Common myeloid progenitor, CD34-positive (primary cell): ENCODE results near the gene ENPP3.

Experiments used
- CTCF ChIA-PET: fragments of 350-600 bp; sonication (Branson Sonifier 250); formaldehyde crosslinking; loops from one replicate; lab custom pipeline; 2021; ENCODE audit warnings: antibody characterized with exemption; lab: Charles Lee
- POLR2A ChIA-PET: fragments of 350-600 bp; sonication (Branson Sonifier 250); formaldehyde crosslinking; loops from one replicate; lab custom pipeline; 2021; ENCODE audit warnings: antibody characterized with exemption; lab: Charles Lee
- DNase-seq, 3 donors: peaks; one replicate each; pipeline versions ENCODE4 v3.0.0 to v3.0.0-alpha.2; 2013
- H3K27ac ChIP-seq, 2 experiments: 1 replicate in 1 of 2; 2 replicates in 1 of 2; pipeline ENCODE4 v1.7.0; 2013; ENCODE audit warnings: inconsistent platforms in 2 of 2, low read length in 2 of 2, mild to moderate bottlenecking in 2 of 2, low read depth in 1 of 2, moderate library complexity in 1 of 2; ENCODE audit not compliant: severe bottlenecking in 2 of 2, insufficient read depth in 1 of 2, poor library complexity in 1 of 2
- H3K27me3 ChIP-seq, 5 experiments: replicated peaks in 2 of 5; 1 replicate in 3 of 5; 2 replicates in 2 of 5; pipeline versions ENCODE4 v1.6.1 to v1.7.0; 2013; ENCODE audit warnings: low read length in 4 of 5, mild to moderate bottlenecking in 2 of 5, moderate library complexity in 2 of 5, inconsistent platforms in 1 of 5; ENCODE audit not compliant: insufficient read depth in 5 of 5, control insufficient read depth in 4 of 5
- H3K36me3 ChIP-seq, 4 experiments: 1 replicate in 2 of 4; 2 replicates in 2 of 4; pipeline versions ENCODE4 v1.6.1 to v1.7.0; 2013; ENCODE audit warnings: low read length in 3 of 4, control low read depth in 1 of 4, mild to moderate bottlenecking in 1 of 4; ENCODE audit not compliant: control insufficient read depth in 4 of 4, insufficient read depth in 4 of 4
- H3K4me1 ChIP-seq, 4 experiments: 1 replicate in 3 of 4; 2 replicates in 1 of 4; pipeline versions ENCODE4 v1.6.1 to v1.7.1; 2013; ENCODE audit warnings: low read length in 3 of 4, mild to moderate bottlenecking in 3 of 4, control low read depth in 1 of 4, inconsistent platforms in 1 of 4, moderate library complexity in 1 of 4; ENCODE audit not compliant: control insufficient read depth in 4 of 4, insufficient read depth in 4 of 4; ENCODE audit errors: control extremely low read depth in 1 of 4
- H3K4me3 ChIP-seq, 7 experiments: 1 replicate in 4 of 7; 2 replicates in 3 of 7; pipeline versions ENCODE4 v1.5.1 to v1.7.0; 2013; ENCODE audit warnings: mild to moderate bottlenecking in 7 of 7, low read length in 6 of 7, moderate library complexity in 6 of 7, inconsistent platforms in 2 of 7, low read depth in 2 of 7, control low read depth in 1 of 7; ENCODE audit not compliant: insufficient read depth in 4 of 7, control insufficient read depth in 1 of 7; ENCODE audit errors: extremely low read depth in 1 of 7
- H3K9me3 ChIP-seq, 5 experiments: 1 replicate in 4 of 5; 2 replicates in 1 of 5; pipeline versions ENCODE4 v1.6.1 to v1.7.1; 2013; ENCODE audit warnings: low read length in 4 of 5, mild to moderate bottlenecking in 2 of 5, inconsistent platforms in 1 of 5, low read depth in 1 of 5, moderate library complexity in 1 of 5; ENCODE audit not compliant: control insufficient read depth in 4 of 5, insufficient read depth in 2 of 5; ENCODE audit errors: control extremely low read depth in 1 of 5
- WGBS: methylation state at CpG from one replicate; pipeline ENCODE4 v1.1.5; 2013; ENCODE audit not compliant: insufficient coverage; 5-methylcytosine and 5-hydroxymethylcytosine counted together

Gene ENPP3

GRCh38 chr6:131642987-131643611 lies 6.0 kb downstream of the ENPP3 start:
- no peaks in the 10 kb centered on the region for H3K9me3 ChIP-seq
- peaks cover 0 to 3% (median 0%) of the 10 kb centered on the region in 4 experiments for H3K4me1 ChIP-seq
- no peaks in the 10 kb centered on the region for H3K27me3 ChIP-seq
- 94% methylated on average over 2 of the region's 3 CpGs for WGBS
- no peak overlapping the region for H3K4me3 ChIP-seq
- no peaks in the 10 kb centered on the region for H3K36me3 ChIP-seq
- POLR2A ChIA-PET: no interaction called here
- no peak for DNase-seq
- no peak overlapping the region for H3K27ac ChIP-seq
- CTCF ChIA-PET: no interaction called here

GRCh38 chr6:131643855-131644460 lies 6.9 kb downstream of the ENPP3 start:
- CTCF ChIA-PET: no interaction called here
- POLR2A ChIA-PET: no interaction called here
- WGBS: 90% methylated on average over 2 of the region's 2 CpGs

GRCh38 chr6:131644921-131645320 lies 7.8 kb downstream of the ENPP3 start:
- Histone ChIP-seq H3K27me3 (no peaks in the 10 kb centered on the region), H3K4me3 (no peak overlapping the region), H3K36me3 (no peaks in the 10 kb centered on the region), H3K27ac (no peak overlapping the region), H3K9me3 (no peaks in the 10 kb centered on the region), H3K4me1 (peaks cover 0 to 3% (median 0%) of the 10 kb centered on the region in 4 experiments)
- no peak for DNase-seq
- POLR2A ChIA-PET: no interaction called here
- CTCF ChIA-PET: no interaction called here
- no CpG with 5 or more reads among the region's 1 CpG for WGBS

More at GRCh38 chr6:131643855-131644460, 6.9 kb downstream of the ENPP3 start:
- H3K9me3 ChIP-seq: no peaks in the 10 kb centered on the region
- H3K4me1 ChIP-seq: peaks cover 0 to 3% (median 0%) of the 10 kb centered on the region in 4 experiments
- H3K27ac ChIP-seq: no peak overlapping the region
- no peaks in the 10 kb centered on the region for H3K36me3 ChIP-seq
- no peak overlapping the region for H3K4me3 ChIP-seq
- no peak for DNase-seq
- H3K27me3 ChIP-seq: no peaks in the 10 kb centered on the region

- POLR2A ChIA-PET: no interaction called here
- CTCF ChIA-PET: no interaction called here
- no CpG with 5 or more reads among the region's 2 CpGs for WGBS
Observed at GRCh38 chr6:131645846-131646245, 8.7 kb downstream of the ENPP3 start.

GRCh38 chr6:131646249-131646670 lies 9.2 kb downstream of the ENPP3 start:
- DNase-seq: peak in 1 of 3 donors; percentile 21
- no peaks in the 10 kb centered on the region for H3K27me3 ChIP-seq
- H3K4me1 ChIP-seq: peaks cover 0 to 3% (median 0%) of the 10 kb centered on the region in 4 experiments
- no peak overlapping the region for H3K4me3 ChIP-seq
- no peak overlapping the region for H3K27ac ChIP-seq
- no peaks in the 10 kb centered on the region for H3K36me3 ChIP-seq
- H3K9me3 ChIP-seq: no peaks in the 10 kb centered on the region
- CTCF ChIA-PET: no interaction called here
- POLR2A ChIA-PET: no interaction called here

More at GRCh38 chr6:131645846-131646245, 8.7 kb downstream of the ENPP3 start:
- DNase-seq: no peak
- H3K27ac ChIP-seq: no peak overlapping the region
- no peaks in the 10 kb centered on the region for H3K9me3 ChIP-seq
- no peaks in the 10 kb centered on the region for H3K27me3 ChIP-seq
- H3K4me3 ChIP-seq: no peak overlapping the region
- no peaks in the 10 kb centered on the region for H3K36me3 ChIP-seq
- H3K4me1 ChIP-seq: peaks cover 0 to 3% (median 0%) of the 10 kb centered on the region in 4 experiments

- Histone ChIP-seq H3K9me3 (no peaks in the 10 kb centered on the region), H3K4me1 (no peaks in the 10 kb centered on the region), H3K4me3 (no peak overlapping the region), H3K36me3 (no peaks in the 10 kb centered on the region), H3K27ac (no peak overlapping the region), H3K27me3 (no peaks in the 10 kb centered on the region)
- ChIA-PET POLR2A (no interaction called here), CTCF (interaction anchor here (0.9 kb wide), 1 partner anchor 24 kb away, joined by 3 read pairs; the partner anchor contains the start of gene MED23)
- no peak for DNase-seq
Observed at GRCh38 chr6:131651782-131652181, 14.7 kb downstream of the ENPP3 start.

GRCh38 chr6:131652472-131652871 lies 15.4 kb downstream of the ENPP3 start:
- H3K4me1 ChIP-seq: no peaks in the 10 kb centered on the region
- no peaks in the 10 kb centered on the region for H3K27me3 ChIP-seq
- H3K27ac ChIP-seq: no peak overlapping the region
- CTCF ChIA-PET: no interaction called here
- H3K36me3 ChIP-seq: no peaks in the 10 kb centered on the region
- WGBS: 96% methylated on average over 5 of the region's 5 CpGs
- DNase-seq: no peak
- no peaks in the 10 kb centered on the region for H3K9me3 ChIP-seq
- POLR2A ChIA-PET: no interaction called here
- no peak overlapping the region for H3K4me3 ChIP-seq
